NCI-H1105 treated with DMSO at 0.1 percent for 48 hours (cell line): Measurements from ENCODE around the gene KDM4B.

Source experiments
- DNase-seq: peaks from one replicate; lab custom pipeline; 2025; lab: John Stamatoyannopoulos, UW

Gene KDM4B

GRCh38 chr19:5137114-5137513 is 168.2 kb downstream of the KDM4B start:
- no peak for DNase-seq

DNA sequence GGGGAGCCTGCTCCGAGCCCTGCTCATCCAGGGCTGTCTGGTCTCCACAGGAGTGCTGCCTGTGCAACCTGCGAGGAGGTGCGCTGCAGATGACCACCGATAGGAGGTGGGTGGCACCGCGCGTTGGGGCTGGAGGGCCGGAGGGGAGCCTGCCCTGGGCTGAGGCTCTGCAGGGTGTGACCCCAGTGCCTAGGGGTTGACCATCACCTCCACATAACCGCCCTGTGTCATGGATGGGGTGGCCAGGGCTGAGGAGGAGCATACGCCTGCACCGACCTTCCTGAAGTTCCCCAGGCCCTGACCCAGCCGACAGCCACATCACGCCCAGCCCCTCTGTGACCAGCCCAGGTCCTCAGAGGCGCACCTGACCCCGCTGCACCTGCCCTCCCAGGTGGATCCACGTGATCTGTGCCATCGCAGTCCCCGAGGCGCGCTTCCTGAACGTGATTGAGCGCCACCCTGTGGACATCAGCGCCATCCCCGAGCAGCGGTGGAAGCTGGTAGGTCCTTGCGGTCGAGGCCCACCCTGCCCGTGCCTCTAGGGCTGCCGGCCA is 168.7 kb downstream of the KDM4B start:
- DNase-seq = no peak

GRCh38 chr19:5138606-5139582 is 170.0 kb downstream of the KDM4B start:
- DNase-seq = no peak

GRCh38 chr19:5139583-5140325 is 170.8 kb downstream of the KDM4B start:
- DNase-seq = no peak

DNA sequence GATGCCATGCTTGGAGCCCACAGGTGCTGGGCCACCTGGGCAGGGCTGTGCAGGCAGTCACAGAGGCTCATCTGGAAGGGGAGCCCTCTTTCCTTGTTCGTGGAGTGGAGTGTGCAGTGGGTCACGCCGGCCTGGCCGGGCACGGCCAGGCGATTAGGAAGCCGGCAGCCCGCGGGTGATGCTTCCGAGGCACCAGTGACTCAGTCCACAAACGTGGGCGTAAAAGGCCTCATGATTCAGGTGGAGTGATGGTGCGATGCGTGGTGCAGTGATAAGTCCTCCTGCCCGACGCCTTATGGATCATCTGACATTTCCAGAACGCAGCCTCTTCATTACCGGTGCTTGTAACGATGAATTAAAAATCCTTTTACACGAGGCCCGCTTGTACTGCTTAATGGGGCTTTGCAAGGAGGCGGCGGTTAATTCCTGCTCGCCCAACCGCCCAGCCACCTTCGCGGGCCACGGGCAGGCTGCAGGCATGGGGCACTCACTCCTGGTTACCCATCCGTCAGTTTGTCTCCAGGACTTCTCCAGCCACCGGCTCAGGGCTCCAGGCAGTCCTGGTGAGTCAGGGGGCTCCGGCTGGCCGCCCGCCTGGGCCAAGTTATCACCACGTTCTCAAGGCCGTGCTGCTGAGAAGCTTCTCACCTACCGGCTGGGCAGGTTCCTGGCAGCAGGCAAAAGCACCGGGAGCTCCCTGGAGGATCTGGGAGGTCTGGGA is 172.4 kb downstream of the KDM4B start:
- no peak for DNase-seq

DNA sequence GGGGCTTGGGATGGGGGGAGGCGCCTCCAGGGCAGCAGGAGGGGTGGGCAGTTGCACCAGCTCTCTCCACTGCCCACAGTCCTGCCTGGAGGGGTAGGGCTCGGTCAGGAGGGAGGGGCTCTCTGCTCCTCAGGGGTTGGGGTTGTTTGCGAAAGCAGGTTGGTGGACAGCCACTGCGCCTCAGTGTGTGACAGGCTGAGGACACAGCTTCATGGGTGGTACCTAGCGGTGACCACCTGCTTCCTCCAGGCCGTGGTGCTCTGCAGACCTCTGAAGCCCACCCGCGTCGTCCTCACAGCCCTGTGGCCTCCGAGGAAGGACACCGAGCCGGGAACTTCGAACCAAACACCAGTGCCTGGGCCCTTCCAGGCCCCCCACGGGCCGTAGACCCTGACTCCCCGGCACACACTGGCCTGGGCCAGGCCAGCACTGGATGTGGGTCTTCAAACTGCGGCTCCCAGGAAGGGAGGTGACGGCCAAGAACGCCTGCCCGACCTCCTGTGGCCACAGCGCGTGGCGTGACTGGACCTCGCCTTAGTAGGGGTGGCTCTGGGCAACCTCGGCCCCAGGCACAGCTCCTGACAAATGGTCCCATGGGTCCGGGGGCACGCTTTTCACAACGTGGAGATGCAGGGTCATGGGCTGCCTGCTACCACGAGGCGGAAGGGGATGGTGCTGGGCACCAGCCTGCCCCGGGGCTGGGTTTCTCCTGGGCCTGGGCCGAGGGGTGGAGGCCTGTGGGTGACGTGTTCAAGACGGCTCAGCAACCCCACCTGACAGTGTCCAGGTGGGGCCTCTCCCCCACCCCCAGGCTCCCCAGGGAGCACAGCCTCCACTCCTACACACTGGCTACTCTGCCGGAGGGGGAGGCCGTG is 173.2 kb downstream of the KDM4B start:
- DNase-seq = no peak

- DNase-seq = peak; percentile 75
Observed at GRCh38 chr19:5142725-5143097, 173.8 kb downstream of the KDM4B start.

- no peak for DNase-seq
Observed at GRCh38 chr19:5143471-5144411, 174.8 kb downstream of the KDM4B start.

DNA sequence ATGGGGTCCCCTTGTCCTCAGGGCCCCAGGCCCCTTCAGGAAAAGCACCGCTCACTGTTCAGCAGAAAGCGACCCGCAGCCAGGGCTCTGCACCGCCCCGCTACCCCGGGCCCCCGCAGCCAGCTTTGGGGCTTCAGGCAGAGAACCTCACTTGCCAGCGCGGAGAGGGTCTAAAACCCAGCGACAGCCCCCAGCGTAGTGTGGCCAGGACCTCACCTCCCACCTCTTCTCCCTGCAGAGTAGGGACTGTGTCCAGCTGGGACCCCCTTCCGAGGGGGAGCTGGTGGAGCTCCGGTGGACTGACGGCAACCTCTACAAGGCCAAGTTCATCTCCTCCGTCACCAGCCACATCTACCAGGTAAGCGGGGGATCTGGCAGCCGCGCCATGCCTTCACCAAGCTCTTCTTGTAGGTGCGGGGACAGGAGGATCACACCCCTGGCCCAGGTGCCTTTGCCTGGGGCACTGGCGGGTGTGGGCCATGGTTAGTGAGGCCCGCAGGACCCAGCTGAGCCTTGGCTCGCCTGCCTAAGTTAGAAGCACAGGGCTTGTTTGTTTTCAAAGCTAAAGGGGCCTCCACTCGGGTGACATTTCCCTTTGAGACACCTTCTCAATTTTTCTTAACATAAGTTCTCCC is 175.7 kb downstream of the KDM4B start:
- no peak for DNase-seq

GRCh38 chr19:5145521-5146511 is 176.9 kb downstream of the KDM4B start:
- no peak for DNase-seq

DNA sequence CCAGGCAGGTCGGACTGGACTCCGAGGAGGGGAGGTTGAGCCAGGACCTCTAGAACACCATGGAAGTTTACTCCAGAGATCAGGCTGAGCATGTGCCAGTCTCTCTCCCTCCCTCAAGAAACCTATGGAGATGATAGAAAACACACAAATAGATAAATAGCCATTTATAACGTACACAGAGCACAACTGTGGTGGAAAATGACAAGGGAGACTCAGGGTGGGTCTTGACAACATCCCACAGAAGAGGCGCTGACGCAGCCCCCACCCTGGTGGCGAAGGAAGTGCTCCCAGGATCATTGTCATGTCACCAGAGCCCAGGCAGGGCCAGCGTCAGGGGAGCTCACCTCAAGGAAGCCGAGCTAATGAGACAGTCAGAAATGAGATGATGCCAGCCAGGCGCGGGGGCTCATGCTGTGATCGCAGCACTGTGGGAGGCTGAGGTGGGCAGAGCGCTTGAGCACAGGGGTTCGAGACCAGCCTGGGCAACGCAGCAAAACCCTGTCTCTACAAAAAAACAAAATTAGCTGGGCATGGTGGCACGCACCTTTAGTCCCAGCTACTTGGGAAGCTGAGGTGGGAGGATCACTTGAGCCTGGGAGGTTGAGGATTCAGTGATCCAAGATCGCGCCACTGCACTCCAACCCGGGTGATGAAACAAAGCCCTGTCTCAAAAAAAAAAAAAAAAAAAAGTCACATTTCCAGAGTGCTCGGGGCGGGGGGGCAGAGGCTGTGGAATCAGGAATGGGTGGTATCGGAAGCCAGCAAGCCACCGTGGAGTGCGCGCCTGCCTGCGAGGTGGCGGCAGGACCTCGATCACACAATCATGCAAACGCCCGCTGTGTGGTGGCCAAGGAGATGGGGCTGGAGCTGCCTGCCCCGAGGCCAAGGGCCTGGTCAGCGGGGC is 178.4 kb downstream of the KDM4B start:
- DNase-seq = no peak

- DNase-seq = no peak
Observed at GRCh38 chr19:5147978-5148793, 179.3 kb downstream of the KDM4B start.

DNA sequence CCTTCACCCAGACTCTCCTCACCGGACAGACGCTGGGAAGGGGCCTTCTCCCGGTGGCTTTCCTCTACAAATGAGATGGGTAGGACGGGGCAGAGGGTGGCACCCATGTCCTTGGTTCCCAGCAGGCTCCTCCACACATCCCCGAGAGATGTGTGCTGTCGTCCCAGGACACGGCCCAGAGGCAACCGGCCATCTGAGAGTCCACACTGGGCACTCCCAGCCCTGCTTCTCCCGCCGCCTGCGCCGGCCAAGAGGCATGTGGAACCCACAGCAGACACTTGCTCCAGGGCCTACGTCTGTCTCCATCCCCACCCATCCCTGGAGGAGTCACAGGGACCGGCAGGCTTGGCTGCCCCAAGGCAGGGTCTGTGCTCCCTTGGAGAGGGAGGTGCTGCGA is 179.9 kb downstream of the KDM4B start:
- DNase-seq = no peak

DNA sequence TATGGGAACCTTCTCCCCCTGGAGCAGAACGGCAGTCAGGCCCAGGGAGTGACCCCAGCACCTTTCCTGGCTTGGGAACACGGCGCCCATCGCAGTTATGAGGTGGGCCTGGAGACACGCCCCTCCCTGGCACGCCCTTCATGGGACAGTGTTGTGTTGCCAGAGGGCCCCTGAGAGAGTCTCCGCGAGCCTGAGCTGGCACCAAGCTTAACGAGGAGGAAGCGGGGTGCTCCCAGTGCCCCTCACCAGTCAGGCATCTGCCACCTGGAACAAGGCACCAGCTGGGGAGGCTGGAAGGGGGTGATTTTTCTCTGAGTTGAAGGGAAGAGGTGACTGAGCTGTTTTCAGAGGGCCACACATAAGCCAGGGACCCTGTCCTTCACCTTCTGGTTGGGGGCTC is 180.6 kb downstream of the KDM4B start:
- DNase-seq = no peak

DNA sequence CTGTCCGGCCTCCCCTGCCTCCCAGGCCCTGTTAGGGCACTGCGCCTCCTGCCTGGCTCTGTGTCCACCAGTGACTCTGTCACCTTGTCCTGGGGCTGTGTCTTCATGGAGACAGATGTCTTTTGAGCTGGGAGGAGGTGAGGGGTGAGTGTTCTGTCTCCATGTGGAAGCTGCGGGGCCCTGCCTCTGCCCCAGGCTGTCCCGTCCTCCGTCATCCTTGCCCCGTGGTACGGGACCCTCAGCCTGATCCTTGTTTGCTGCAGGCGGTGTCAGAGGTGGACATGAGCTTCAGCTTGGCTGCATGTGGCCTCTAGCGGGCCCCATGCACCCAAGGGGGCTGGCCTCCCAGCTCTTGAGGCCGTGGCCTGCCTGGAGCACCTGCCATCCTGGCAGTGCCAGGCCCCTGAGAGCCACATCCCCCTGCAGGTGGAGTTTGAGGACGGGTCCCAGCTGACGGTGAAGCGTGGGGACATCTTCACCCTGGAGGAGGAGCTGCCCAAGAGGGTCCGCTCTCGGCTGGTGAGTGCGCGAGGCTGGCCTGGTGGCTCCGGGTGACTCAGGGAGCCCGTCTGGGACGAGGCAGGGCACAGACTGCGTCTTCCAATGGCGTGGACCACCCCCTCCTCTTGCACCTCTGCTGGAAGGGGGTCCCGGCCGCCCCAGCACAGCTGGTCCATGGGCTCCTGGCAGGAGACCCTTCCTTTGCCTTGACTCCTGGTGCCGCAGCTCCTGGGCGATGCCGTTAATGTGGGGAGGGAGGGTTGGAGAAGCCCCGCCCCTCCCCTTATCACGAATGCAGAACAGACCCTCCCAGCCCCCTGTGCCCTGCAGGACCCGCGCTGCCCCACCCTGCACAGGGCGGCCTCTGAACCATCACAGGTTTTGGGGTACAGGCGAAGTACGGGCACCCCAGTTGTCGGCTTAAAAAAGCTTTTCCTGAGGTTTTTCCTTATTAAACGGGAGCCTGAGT is 181.3 kb downstream of the KDM4B start:
- DNase-seq = no peak
